DOHH2 (cell line): Measurements from ENCODE around the gene MDH1.

Source experiments
- CTCF ChIP-seq: fragments of 200-600 bp; sonication (generic); IDR thresholded peaks from one replicate; pipeline ENCODE4 v1.5.1; 2014; ENCODE audit warnings: antibody characterized with exemption, mild to moderate bottlenecking, low read depth, low read length; ENCODE audit not compliant: poor library complexity, severe bottlenecking
- EZH2phosphoT487 ChIP-seq: fragments of 200-600 bp; sonication (generic); IDR thresholded peaks from 2 replicates; pipeline ENCODE4 v1.6.1; 2017; ENCODE audit warnings: borderline replicate concordance, mild to moderate bottlenecking, antibody characterized with exemption, low read length, moderate library complexity, mixed read lengths

- no peak for TF ChIP-seq CTCF
- TF ChIP-seq EZH2phosphoT487, result no peak
Measured at GRCh38 chr2:63581298-63581961, 7.3 kb upstream of the MDH1 start.
